Measurements from ENCODE around the gene CDKAL1.

DNA sequence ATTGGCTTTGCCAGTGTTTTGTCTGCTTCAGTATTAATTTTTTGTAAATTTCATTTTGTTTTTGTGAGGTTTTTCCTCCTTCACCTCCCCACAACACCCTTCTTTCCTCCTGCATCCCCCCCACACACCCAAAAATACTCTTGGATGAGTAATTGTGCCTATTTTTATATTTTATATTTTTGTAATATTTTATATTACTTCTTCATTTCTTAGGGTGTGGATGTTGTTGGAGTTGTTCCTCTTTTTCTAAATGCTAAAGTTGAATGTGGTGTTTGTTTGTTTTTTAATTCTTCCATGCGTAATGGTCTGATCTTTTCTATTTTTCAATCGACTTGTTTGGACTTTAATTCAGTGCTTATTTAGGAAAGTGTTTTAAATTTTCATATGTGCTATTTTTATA is 638.8 kb downstream of the CDKAL1 start:
- TF ChIP-seq, protein P1, sequence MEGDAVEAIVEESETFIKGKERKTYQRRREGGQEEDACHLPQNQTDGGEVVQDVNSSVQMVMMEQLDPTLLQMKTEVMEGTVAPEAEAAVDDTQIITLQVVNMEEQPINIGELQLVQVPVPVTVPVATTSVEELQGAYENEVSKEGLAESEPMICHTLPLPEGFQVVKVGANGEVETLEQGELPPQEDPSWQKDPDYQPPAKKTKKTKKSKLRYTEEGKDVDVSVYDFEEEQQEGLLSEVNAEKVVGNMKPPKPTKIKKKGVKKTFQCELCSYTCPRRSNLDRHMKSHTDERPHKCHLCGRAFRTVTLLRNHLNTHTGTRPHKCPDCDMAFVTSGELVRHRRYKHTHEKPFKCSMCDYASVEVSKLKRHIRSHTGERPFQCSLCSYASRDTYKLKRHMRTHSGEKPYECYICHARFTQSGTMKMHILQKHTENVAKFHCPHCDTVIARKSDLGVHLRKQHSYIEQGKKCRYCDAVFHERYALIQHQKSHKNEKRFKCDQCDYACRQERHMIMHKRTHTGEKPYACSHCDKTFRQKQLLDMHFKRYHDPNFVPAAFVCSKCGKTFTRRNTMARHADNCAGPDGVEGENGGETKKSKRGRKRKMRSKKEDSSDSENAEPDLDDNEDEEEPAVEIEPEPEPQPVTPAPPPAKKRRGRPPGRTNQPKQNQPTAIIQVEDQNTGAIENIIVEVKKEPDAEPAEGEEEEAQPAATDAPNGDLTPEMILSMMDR (conservative IDR thresholded peaks at IDR 0.05): no peak
- TF ChIP-seq EZH2 (IDR thresholded peaks at IDR 0.05; ENCODE audit: low read depth): no peak
